ENCODE measurements around the gene CEP290. TPM values are rescaled to one million over a fixed set of nuclear protein-coding genes. Genes with fewer than 3 reads are reported as not detected.

The CEP290 gene
- polyA plus RNA-seq, 1 experiment, result 1.8 TPM

- POLR2A ChIA-PET, result no interaction called here
Observed at GRCh38 chr12:88026196-88026595, 115.7 kb downstream of the CEP290 start.

DNA sequence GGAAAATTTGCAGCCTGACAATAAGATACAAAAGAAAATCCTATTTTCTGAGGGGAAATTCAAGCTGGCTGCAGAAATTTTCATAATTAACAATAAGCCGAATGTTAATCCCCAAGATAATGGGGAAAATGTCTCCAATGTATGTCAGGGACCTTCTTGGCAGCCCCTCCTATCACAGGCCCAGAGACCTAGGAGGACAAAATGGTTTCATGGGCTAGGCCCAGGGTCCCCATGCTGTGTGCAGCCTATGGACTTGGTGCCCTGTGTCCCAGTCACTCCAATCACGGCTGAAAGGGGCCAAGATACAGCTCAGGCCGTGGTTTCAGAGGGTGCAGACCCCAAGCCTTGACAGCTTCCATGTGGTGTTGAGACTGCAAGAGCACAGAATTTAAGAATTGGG lies 123.9 kb downstream of the CEP290 start:
- DNase-seq (ENCODE audit: low read depth), result no peak
- Histone ChIP-seq H3K27me3 (ENCODE audit: control insufficient read depth, insufficient read depth, low read length) (no peaks in the 10 kb centered on the region), H3K36me3 (ENCODE audit: control insufficient read depth, insufficient read depth, low read length) (no peaks in the 10 kb centered on the region), H3K4me3 (ENCODE audit: low read depth, low read length) (no peak overlapping the region)
- TF ChIP-seq, protein P1, sequence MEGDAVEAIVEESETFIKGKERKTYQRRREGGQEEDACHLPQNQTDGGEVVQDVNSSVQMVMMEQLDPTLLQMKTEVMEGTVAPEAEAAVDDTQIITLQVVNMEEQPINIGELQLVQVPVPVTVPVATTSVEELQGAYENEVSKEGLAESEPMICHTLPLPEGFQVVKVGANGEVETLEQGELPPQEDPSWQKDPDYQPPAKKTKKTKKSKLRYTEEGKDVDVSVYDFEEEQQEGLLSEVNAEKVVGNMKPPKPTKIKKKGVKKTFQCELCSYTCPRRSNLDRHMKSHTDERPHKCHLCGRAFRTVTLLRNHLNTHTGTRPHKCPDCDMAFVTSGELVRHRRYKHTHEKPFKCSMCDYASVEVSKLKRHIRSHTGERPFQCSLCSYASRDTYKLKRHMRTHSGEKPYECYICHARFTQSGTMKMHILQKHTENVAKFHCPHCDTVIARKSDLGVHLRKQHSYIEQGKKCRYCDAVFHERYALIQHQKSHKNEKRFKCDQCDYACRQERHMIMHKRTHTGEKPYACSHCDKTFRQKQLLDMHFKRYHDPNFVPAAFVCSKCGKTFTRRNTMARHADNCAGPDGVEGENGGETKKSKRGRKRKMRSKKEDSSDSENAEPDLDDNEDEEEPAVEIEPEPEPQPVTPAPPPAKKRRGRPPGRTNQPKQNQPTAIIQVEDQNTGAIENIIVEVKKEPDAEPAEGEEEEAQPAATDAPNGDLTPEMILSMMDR (IDR thresholded peaks at IDR 0.05; ENCODE audit: insufficient read depth, low read depth, low read length), result no peak
- POLR2A ChIA-PET, result no interaction called here
- CTCF ChIA-PET, result no interaction called here

More at GRCh38 chr12:88026196-88026595, 115.7 kb downstream of the CEP290 start:
- no peak for DNase-seq (ENCODE audit: low read depth)
- no peaks in the 10 kb centered on the region for H3K36me3 ChIP-seq (ENCODE audit: control insufficient read depth, insufficient read depth, low read length)
- H3K4me3 ChIP-seq (ENCODE audit: low read depth, low read length), result no peak overlapping the region
- peaks cover 5% of the 10 kb centered on the region for H3K27me3 ChIP-seq (ENCODE audit: control insufficient read depth, insufficient read depth, low read length)
- TF ChIP-seq, protein P1 (IDR thresholded peaks at IDR 0.05; ENCODE audit: insufficient read depth, low read depth, low read length), result no peak
- CTCF ChIA-PET, result no interaction called here

- TF ChIP-seq, protein P1 (IDR thresholded peaks at IDR 0.05; ENCODE audit: insufficient read depth, low read depth, low read length), result no peak
- POLR2A ChIA-PET, result no interaction called here
Observed at GRCh38 chr12:88015825-88016224, 126.1 kb downstream of the CEP290 start.

GRCh38 chr12:88011755-88012154 lies 130.1 kb downstream of the CEP290 start:
- DNase-seq (ENCODE audit: low read depth), result no peak
- TF ChIP-seq, protein P1 (IDR thresholded peaks at IDR 0.05; ENCODE audit: insufficient read depth, low read depth, low read length), result no peak
- CTCF ChIA-PET, result no interaction called here
- Histone ChIP-seq H3K27me3 (ENCODE audit: control insufficient read depth, insufficient read depth, low read length) (no peaks in the 10 kb centered on the region), H3K36me3 (ENCODE audit: control insufficient read depth, insufficient read depth, low read length) (no peaks in the 10 kb centered on the region), H3K4me3 (ENCODE audit: low read depth, low read length) (no peak overlapping the region)
- POLR2A ChIA-PET, result no interaction called here

More at GRCh38 chr12:88015825-88016224, 126.1 kb downstream of the CEP290 start:
- DNase-seq (ENCODE audit: low read depth), result no peak
- Histone ChIP-seq H3K27me3 (ENCODE audit: control insufficient read depth, insufficient read depth, low read length) (no peaks in the 10 kb centered on the region), H3K36me3 (ENCODE audit: control insufficient read depth, insufficient read depth, low read length) (no peaks in the 10 kb centered on the region), H3K4me3 (ENCODE audit: low read depth, low read length) (no peak overlapping the region)
- CTCF ChIA-PET, result no interaction called here

DNA sequence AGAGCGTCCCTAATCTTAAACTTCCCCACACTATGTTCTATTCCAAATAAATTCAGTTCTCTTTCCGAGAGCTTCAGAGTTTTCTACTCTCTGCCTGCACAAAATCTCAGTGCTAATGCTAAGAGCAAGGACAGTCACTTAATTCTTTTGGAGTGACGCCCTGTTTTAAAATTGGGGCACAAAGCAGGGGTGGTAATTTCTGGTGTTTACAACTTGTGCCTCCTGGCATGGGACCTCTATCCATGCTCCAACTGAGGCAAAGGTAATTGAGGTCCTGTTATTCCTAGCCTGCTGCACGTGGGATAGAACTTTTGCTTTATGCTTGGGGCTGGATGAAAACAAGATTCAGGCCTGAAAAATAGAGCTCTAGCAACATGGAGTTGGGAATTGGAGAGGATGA lies 135.5 kb downstream of the CEP290 start:
- CTCF ChIA-PET, result no interaction called here
- Histone ChIP-seq H3K4me3 (ENCODE audit: low read depth, low read length) (no peak overlapping the region), H3K36me3 (ENCODE audit: control insufficient read depth, insufficient read depth, low read length) (no peaks in the 10 kb centered on the region), H3K27me3 (ENCODE audit: control insufficient read depth, insufficient read depth, low read length) (no peaks in the 10 kb centered on the region; the same call in 1 of the 2 replicates)
- TF ChIP-seq, protein P1 (IDR thresholded peaks at IDR 0.05; ENCODE audit: insufficient read depth, low read depth, low read length), result no peak
- POLR2A ChIA-PET, result no interaction called here
- no peak for DNase-seq (ENCODE audit: low read depth)

Measured in BJ (cell line).